Ishikawa (cell line): Measurements from ENCODE around the gene NAT16.

Experiments used
- CEBPB ChIP-seq: IDR thresholded peaks from 2 replicates; pipeline ENCODE4 v1.6.1; 2012
- CREB1 ChIP-seq: IDR thresholded peaks from 2 replicates; pipeline ENCODE4 v1.6.1; 2012; ENCODE audit warnings: low read depth
- EGR1 ChIP-seq: IDR thresholded peaks from 2 replicates; pipeline ENCODE4 v1.6.1; 2012
- EP300 ChIP-seq: IDR thresholded peaks from 2 replicates; pipeline ENCODE4 v1.6.1; 2012; ENCODE audit warnings: borderline replicate concordance
- FOXM1 ChIP-seq: IDR thresholded peaks from 2 replicates; pipeline ENCODE4 v1.6.1; 2012; ENCODE audit warnings: low read depth, borderline replicate concordance
- NFIC ChIP-seq: IDR thresholded peaks from 2 replicates; pipeline ENCODE4 v1.6.1; 2012
- RAD21 ChIP-seq: IDR thresholded peaks from 2 replicates; pipeline ENCODE4 v1.6.1; 2012; ENCODE audit warnings: low read depth
- TAF1 ChIP-seq: IDR thresholded peaks from 2 replicates; pipeline ENCODE4 v1.6.1; 2012; ENCODE audit warnings: low read depth, mild to moderate bottlenecking
- TCF12 ChIP-seq: IDR thresholded peaks from 2 replicates; pipeline ENCODE4 v1.6.1; 2012; ENCODE audit warnings: low read depth
- TEAD4 ChIP-seq: IDR thresholded peaks from 2 replicates; pipeline ENCODE4 v1.6.1; 2012
- YY1 ChIP-seq: IDR thresholded peaks from 2 replicates; pipeline ENCODE4 v1.6.1; 2012; ENCODE audit warnings: low read depth
- ZBTB7A ChIP-seq: IDR thresholded peaks from 2 replicates; pipeline ENCODE4 v1.6.1; 2012; ENCODE audit warnings: low read depth
- TF ChIP-seq, protein P1 (sequence below): IDR thresholded peaks from 2 replicates; pipeline ENCODE4 v1.6.1; 2012; ENCODE audit warnings: low read depth, mild to moderate bottlenecking
- TF ChIP-seq, protein P2 (sequence below): IDR thresholded peaks from 2 replicates; pipeline ENCODE4 v1.6.1; 2012
- TF ChIP-seq, protein P3 (sequence below): IDR thresholded peaks from 2 replicates; pipeline ENCODE4 v1.6.1; 2012

Gene NAT16

DNA sequence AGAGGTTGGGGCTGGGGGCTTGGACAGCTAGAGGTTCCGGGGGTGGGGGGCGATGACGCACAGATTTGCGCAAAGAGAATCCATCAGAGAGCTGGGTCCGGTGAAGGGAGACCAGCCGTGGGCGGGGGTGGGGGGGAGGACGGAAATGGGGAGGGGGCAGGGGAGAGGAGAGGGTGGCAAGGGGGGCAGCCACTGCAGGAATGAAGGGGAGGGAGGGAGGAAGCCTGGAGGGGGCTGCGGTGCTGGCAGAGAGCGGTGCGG, 13.5 kb downstream of the NAT16 start:
- no peak for TF ChIP-seq TCF12
- no peak for TF ChIP-seq TAF1
- no peak for TF ChIP-seq NFIC
- TF ChIP-seq, protein P1, sequence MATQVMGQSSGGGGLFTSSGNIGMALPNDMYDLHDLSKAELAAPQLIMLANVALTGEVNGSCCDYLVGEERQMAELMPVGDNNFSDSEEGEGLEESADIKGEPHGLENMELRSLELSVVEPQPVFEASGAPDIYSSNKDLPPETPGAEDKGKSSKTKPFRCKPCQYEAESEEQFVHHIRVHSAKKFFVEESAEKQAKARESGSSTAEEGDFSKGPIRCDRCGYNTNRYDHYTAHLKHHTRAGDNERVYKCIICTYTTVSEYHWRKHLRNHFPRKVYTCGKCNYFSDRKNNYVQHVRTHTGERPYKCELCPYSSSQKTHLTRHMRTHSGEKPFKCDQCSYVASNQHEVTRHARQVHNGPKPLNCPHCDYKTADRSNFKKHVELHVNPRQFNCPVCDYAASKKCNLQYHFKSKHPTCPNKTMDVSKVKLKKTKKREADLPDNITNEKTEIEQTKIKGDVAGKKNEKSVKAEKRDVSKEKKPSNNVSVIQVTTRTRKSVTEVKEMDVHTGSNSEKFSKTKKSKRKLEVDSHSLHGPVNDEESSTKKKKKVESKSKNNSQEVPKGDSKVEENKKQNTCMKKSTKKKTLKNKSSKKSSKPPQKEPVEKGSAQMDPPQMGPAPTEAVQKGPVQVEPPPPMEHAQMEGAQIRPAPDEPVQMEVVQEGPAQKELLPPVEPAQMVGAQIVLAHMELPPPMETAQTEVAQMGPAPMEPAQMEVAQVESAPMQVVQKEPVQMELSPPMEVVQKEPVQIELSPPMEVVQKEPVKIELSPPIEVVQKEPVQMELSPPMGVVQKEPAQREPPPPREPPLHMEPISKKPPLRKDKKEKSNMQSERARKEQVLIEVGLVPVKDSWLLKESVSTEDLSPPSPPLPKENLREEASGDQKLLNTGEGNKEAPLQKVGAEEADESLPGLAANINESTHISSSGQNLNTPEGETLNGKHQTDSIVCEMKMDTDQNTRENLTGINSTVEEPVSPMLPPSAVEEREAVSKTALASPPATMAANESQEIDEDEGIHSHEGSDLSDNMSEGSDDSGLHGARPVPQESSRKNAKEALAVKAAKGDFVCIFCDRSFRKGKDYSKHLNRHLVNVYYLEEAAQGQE, result no peak
- TF ChIP-seq ZBTB7A, result no peak
- no peak for TF ChIP-seq RAD21
- no peak for TF ChIP-seq EP300
- no peak for TF ChIP-seq CREB1
- TF ChIP-seq, protein P2, sequence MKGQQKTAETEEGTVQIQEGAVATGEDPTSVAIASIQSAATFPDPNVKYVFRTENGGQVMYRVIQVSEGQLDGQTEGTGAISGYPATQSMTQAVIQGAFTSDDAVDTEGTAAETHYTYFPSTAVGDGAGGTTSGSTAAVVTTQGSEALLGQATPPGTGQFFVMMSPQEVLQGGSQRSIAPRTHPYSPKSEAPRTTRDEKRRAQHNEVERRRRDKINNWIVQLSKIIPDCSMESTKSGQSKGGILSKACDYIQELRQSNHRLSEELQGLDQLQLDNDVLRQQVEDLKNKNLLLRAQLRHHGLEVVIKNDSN, result no peak
- TF ChIP-seq CEBPB, result no peak
- no peak for TF ChIP-seq YY1
- TF ChIP-seq TEAD4, result no peak
- TF ChIP-seq, protein P3, sequence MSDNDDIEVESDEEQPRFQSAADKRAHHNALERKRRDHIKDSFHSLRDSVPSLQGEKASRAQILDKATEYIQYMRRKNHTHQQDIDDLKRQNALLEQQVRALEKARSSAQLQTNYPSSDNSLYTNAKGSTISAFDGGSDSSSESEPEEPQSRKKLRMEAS, result no peak
- TF ChIP-seq EGR1, result no peak
- TF ChIP-seq FOXM1, result no peak

DNA sequence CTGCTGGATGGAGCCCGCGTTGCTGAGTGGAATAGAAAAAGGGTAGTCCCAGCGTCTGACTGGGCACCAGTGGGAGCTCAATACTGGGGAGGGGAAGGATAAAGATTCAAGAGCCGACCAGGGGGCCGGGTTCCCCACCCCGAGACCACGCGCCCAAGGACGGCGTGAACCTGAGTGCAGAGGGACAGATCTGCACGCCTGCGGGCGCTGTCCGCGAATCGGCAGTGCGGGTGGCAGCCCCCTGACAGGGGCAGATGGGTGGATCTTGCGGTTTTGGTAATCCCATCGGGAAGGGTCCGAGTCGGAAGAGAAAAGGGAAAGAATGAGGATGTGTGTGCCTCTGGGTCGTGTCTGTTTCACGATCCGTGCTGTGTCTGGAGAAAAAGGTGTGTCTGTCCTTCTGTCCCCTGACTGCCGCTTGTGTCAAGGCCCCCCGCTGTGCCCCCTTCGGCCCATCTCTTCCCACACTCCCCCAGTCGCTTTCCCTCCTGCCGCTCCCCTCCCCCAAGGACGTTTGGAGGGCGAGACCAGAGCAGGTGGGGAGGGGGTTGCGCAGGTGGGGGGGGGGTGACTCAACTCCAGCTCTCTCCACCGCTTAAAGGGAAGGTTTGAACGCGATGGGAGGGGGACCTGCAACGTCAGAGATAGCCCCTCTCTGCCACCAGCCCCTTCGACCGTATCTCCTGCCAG, 14.0 kb downstream of the NAT16 start:
- no peak for TF ChIP-seq CREB1
- TF ChIP-seq TAF1, result no peak
- TF ChIP-seq CEBPB, result no peak
- TF ChIP-seq EGR1, result no peak
- TF ChIP-seq, protein P2, result no peak
- TF ChIP-seq NFIC, result no peak
- TF ChIP-seq FOXM1, result no peak
- no peak for TF ChIP-seq TCF12
- no peak for TF ChIP-seq RAD21

DNA sequence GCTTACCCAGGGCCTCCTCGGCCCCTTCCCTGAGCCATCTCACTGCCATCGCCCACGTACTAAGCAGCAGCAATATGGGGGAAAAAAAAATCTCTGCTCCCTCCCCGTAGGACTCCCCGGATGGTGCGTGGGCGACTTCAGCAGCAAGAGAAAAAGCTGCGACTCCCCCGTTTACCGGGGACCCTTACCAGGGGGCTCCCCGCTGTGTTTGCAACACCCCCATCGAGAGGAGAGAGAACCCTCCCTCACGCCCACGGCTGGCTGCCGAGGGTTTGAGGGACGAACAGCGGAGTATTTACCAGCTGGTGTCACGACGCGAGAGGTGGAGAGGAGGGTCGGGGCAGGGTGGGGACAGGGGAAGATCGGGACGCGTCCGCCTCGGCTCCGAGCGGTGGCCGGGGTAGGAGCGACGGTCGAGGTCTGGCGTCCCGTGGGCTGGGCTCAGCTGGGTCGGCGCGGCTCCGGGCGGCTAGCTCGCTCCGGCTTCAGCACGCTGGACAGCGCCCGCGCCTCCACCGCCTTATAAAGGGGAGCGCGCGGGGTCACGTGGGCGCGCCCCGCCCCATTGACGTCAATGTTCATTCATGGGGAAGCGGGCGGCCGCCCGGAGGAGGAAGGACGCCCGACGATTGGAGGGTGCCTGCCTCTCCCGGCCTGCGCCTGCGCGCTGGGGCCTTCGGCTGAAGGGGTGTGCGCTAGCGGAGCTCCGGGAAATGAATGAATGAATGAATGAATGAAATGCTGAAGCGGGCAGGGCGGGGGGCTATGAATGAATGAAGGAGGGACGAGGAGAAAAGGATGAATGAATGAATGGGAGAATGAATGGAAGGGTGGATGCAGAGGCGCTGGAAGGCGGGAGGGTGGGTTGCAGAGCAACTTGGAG, 14.8 kb downstream of the NAT16 start, which contains the start of gene VGF:
TSS of gene VGF (minus strand) at position 495 of the 883 bp plus-strand sequence. CDS start 726 bp downstream, outside the sequence.
- TF ChIP-seq, protein P3, result peak; percentile 77
- TF ChIP-seq EGR1 (no peak), CREB1 (peak; percentile 51), TEAD4 (0 out of 2 replicates have a peak, but pooled peaks have one; percentile 17), TAF1 (no peak)
- TF ChIP-seq, protein P2, result peak; percentile 99
- TF ChIP-seq, protein P1, result peak; percentile 100

DNA sequence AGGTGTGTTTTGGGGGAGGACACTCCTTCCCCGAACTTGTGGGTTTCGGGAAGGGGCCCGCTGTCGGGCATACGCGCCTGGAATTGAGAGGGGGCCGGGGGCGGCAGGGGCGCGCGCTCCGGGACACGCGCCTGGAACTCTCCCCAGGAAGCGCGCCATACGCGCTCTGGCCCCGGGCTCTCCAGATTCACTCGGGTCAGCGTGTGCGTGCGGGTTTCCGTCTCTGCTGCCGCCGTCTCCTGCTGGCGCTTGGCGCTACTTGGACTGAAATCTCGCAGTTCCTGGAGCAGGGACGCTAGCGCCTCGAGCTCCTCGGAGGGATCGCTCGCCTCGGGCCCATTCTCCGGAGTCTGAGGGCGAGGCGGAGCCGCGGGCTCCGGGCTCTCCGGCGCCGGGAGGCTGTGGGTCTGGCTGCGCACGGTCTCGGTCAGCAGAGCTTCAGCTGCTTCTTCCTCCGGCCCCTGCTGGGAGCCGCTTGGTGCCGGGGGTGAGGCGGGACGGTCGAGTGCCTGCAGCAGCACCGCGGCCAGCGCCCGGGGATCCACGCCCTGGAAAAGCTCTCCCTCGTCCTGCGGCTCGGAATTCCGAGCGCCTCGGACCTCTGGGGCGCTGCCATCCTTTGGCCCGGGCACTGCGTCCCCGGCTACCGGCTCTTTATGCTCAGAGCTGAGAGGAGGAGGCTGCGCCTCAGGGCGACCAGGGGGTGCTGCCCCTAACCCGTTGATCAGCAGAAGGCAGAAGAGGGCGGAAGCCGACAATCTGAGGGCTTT, 15.8 kb downstream of the NAT16 start:
- TF ChIP-seq CREB1 (no peak), YY1 (no peak), RAD21 (no peak), EGR1 (no peak), CEBPB (no peak), EP300 (no peak), TAF1 (no peak), ZBTB7A (no peak), NFIC (no peak), TEAD4 (peak; percentile 38; the same call in 1 of the 2 replicates), TCF12 (no peak), FOXM1 (no peak)
- TF ChIP-seq, protein P1, result peak; percentile 94
- TF ChIP-seq, protein P3, result peak; percentile 67
- TF ChIP-seq, protein P2, result no peak
